Lower leg skin (tissue), 4 donors: ENCODE measurements around the gene SRD5A1. TPM values are rescaled to one million over a fixed set of nuclear protein-coding genes. Genes with fewer than 3 reads are reported as not detected.

Experiments used
- DNase-seq, 2 donors: peaks; one replicate each; pipeline ENCODE4 v3.0.0-alpha.2; 2019; ENCODE audit warnings: low spot score in 2 of 2
- H3K4me3 ChIP-seq: fragments of 200-600 bp; sonication (generic); 2 replicates; pipeline ENCODE4 v1.5.1; 2017; ENCODE audit warnings: mild to moderate bottlenecking, low read depth; ENCODE audit not compliant: poor library complexity, severe bottlenecking
- CTCF ChIP-seq, 3 donors: fragments of 450-650 bp; IDR thresholded peaks; one replicate each; pipeline ENCODE4 v1.5.1; 2016; ENCODE audit warnings: antibody characterized with exemption in 3 of 3, mild to moderate bottlenecking in 3 of 3, moderate library complexity in 2 of 3
- POLR2A ChIP-seq, 2 donors: fragments of 450-650 bp; IDR thresholded peaks; one replicate each; pipeline ENCODE4 v1.6.1; 2016 to 2017; ENCODE audit warnings: antibody characterized with exemption in 2 of 2, mild to moderate bottlenecking in 1 of 2, moderate library complexity in 1 of 2
- WGBS, 2 donors: methylation state at CpG; one replicate each; pipeline ENCODE4 v1.1.5; 2018; 5-methylcytosine and 5-hydroxymethylcytosine counted together
- intact Hi-C: fragments of 100-400 bp; cut with DNase I; formaldehyde crosslinking; loops from one replicate; pipeline ENCODE4 v1.15.0; 2023; ENCODE audit warnings: low total_unique reads
- total RNA-seq, 4 donors: library from RNA; depleted of rRNA; stranded (reverse); fragments of >200 nt; gene quantifications; one replicate each; pipeline ENCODE4 v1.1.0, GENCODE V29; 2016

SRD5A1 gene
- total RNA-seq, 4 donors from 2014 or later = 83.1 to 155 (median 98.4) TPM

- WGBS, 2 donors = 78 to 85% methylated on average over 9 of the region's 9 CpGs
- intact Hi-C loops = no loop called here
- no peak for DNase-seq
- no peak for TF ChIP-seq CTCF (IDR thresholded peaks at IDR 0.05)
- no peak for TF ChIP-seq POLR2A (IDR thresholded peaks at IDR 0.05)
- H3K4me3 ChIP-seq = no peak overlapping the region
Observed at GRCh38 chr5:6687505-6687904, 54.3 kb downstream of the SRD5A1 start.

DNA sequence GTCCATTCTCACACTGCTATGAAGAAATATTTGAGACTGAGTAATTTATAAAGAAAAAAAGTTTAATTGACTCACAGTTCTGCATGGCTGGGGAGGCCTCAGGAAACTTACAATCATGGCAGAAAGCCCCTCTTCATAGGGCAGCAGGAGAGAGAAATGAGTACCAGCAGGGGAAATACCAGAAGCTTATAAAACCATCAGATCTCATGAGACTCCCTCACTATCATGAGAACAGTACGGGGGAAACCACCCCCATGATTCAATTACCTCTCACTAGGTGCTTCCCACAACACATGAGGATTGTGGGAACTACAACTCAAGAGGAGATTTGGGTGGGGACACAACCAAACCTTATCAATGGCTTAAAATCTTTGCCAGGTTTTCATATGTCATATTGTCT, 59.7 kb downstream of the SRD5A1 start:
- no peak for DNase-seq
- TF ChIP-seq POLR2A (IDR thresholded peaks at IDR 0.05) (no peak), CTCF (IDR thresholded peaks at IDR 0.05) (no peak)
- no peak overlapping the region for H3K4me3 ChIP-seq
- 52 to 74% methylated on average over 1 of the region's 1 CpG for WGBS, 2 donors
- intact Hi-C loops = loop anchor here (10.0 kb wide), 1 partner anchor 1258 kb away; no protein-coding TSS in a partner anchor

GRCh38 chr5:6698696-6699095, 65.5 kb downstream of the SRD5A1 start:
- intact Hi-C loops = loop anchor here (5.0 to 10.0 kb wide), 2 partner anchors 666 to 1264 kb away; no protein-coding TSS in a partner anchor
- TF ChIP-seq CTCF (IDR thresholded peaks at IDR 0.05) = no peak
- no peak for TF ChIP-seq POLR2A (IDR thresholded peaks at IDR 0.05)
- WGBS, 2 donors = 74 to 86% methylated on average over 1 of the region's 1 CpG
- DNase-seq = no peak
- H3K4me3 ChIP-seq = no peak overlapping the region

- no peak overlapping the region for H3K4me3 ChIP-seq
- TF ChIP-seq POLR2A (IDR thresholded peaks at IDR 0.05) (no peak), CTCF (IDR thresholded peaks at IDR 0.05) (no peak)
- DNase-seq = no peak
- intact Hi-C loops = loop anchor here (5.0 to 10.0 kb wide), 2 partner anchors 667 to 1265 kb away; no protein-coding TSS in a partner anchor
- WGBS, 2 donors = 67 to 68% methylated on average over 1 of the region's 1 CpG
Observed at GRCh38 chr5:6699357-6699756, 66.1 kb downstream of the SRD5A1 start.

DNA sequence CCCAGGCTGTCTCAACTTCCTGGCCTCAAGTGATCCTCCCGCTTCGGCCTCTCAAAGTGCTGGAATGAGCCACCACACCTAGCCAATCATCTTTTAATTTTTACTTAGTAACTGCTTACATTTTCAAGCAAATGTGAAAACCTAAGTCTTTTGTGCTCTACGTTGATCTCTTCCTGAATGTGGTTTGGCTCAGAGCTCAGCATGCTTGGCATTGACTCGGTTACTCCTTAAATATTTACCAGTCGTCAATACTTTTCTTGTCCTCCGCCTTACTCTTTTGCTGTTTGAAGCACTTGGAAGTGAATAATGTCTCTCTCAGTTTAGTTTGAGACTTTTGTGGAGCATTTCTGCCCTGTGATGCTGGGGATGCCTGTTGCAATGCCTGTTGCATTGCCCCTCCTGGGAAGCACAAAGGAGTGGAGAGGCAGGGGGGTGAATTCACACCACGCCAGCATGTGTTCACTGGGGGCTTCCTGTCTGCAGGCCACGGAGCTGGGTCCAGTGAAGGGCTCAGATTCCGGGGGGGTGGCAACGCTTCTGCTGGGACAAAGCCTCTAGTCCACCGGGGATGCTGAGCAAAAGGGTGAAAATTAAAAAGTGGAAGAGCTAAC, 66.9 kb downstream of the SRD5A1 start:
- peak in 1 of 2 donors; percentile 58 for DNase-seq
- intact Hi-C loops = no loop called here

More for the DNA sequence above, 66.9 kb downstream of the SRD5A1 start:
- no peak overlapping the region for H3K4me3 ChIP-seq
- TF ChIP-seq POLR2A (IDR thresholded peaks at IDR 0.05) = no peak
- no peak for TF ChIP-seq CTCF (IDR thresholded peaks at IDR 0.05)
- 32 to 48% methylated on average over 11 of the region's 11 CpGs for WGBS, 2 donors
